Karpas-422 (cell line): ENCODE data around the gene FBXL17. TPM values are rescaled to one million over a fixed set of nuclear protein-coding genes. Genes with fewer than 3 reads are reported as not detected.

Experiments used
- DNase-seq: peaks from one replicate; pipeline ENCODE4 v3.0.0-alpha.2; 2015
- H2AFZ ChIP-seq: fragments of 200-600 bp; sonication (generic); 2 replicates; pipeline ENCODE4 v1.6.1; 2014; ENCODE audit warnings: antibody characterized with exemption, low read length, mixed read lengths
- H3K27ac ChIP-seq: fragments of 200-600 bp; sonication (generic); 2 replicates; pipeline ENCODE4 v1.5.1; 2014; ENCODE audit warnings: mild to moderate bottlenecking, low read length, moderate library complexity
- H3K27me3 ChIP-seq: fragments of 200-600 bp; sonication (generic); 2 replicates; pipeline ENCODE4 v1.6.1; 2014; ENCODE audit warnings: low read length, mixed read lengths
- H3K36me3 ChIP-seq: fragments of 200-600 bp; sonication (generic); 2 replicates; pipeline ENCODE4 v1.6.1; 2014; ENCODE audit warnings: low read length, mixed read lengths; ENCODE audit not compliant: insufficient read depth
- H3K4me1 ChIP-seq: fragments of 200-600 bp; sonication (generic); 2 replicates; pipeline ENCODE4 v1.6.1; 2014; ENCODE audit warnings: mild to moderate bottlenecking, low read length, mixed read lengths
- H3K4me2 ChIP-seq: fragments of 200-600 bp; sonication (generic); 2 replicates; pipeline ENCODE4 v1.6.1; 2014; ENCODE audit warnings: low read length, low read depth, mild to moderate bottlenecking; ENCODE audit not compliant: poor library complexity, severe bottlenecking
- H3K4me3 ChIP-seq: fragments of 200-600 bp; sonication (generic); 2 replicates; pipeline ENCODE4 v1.5.1; 2014; ENCODE audit warnings: mild to moderate bottlenecking, antibody characterized with exemption, low read length, mixed read lengths
- H3K79me2 ChIP-seq: fragments of 200-600 bp; sonication (generic); 2 replicates; pipeline ENCODE4 v1.6.1; 2014; ENCODE audit warnings: mild to moderate bottlenecking, low read length, mixed read lengths
- H3K9ac ChIP-seq: fragments of 200-600 bp; sonication (generic); 2 replicates; pipeline ENCODE4 v1.6.0; 2014; ENCODE audit warnings: low read length
- H3K9me2 ChIP-seq: fragments of 200-600 bp; sonication (generic), shearing (Covaris generic); replicated peaks from 2 replicates; pipeline ENCODE4 v1.6.0; 2014; ENCODE audit warnings: mild to moderate bottlenecking, low read length, moderate library complexity; ENCODE audit not compliant: insufficient read depth
- H3K9me3 ChIP-seq: fragments of 300-700, 200-600 bp; sonication (generic); 2 replicates; pipeline ENCODE4 v1.6.1; 2014; ENCODE audit warnings: low read length, mixed read lengths
- H4K20me1 ChIP-seq: fragments of 200-600 bp; sonication (generic); 2 replicates; pipeline ENCODE4 v1.6.1; 2014; ENCODE audit warnings: mild to moderate bottlenecking, antibody characterized with exemption, low read length, low read depth; ENCODE audit not compliant: insufficient read depth
- total RNA-seq: library from RNA; depleted of rRNA; stranded (reverse); fragments of >200 nt; shearing (Covaris generic); gene quantifications from 2 replicates; pipeline ENCODE4 v1.2.3, GENCODE V29; 2014; ENCODE audit warnings: low replicate concordance

FBXL17 gene
- total RNA-seq, 1 experiment from 2014 or later, result 26.9 TPM

GRCh38 chr5:108006791-108007190 lies 375.1 kb downstream of the FBXL17 start:
- Histone ChIP-seq H4K20me1 (no peaks in the 10 kb centered on the region), H3K4me3 (no peak overlapping the region), H3K9me2 (no peaks in the 10 kb centered on the region), H3K27me3 (no peaks in the 10 kb centered on the region), H3K27ac (no peak overlapping the region), H3K79me2 (no peaks in the 10 kb centered on the region), H3K36me3 (no peaks in the 10 kb centered on the region), H3K9me3 (no peaks in the 10 kb centered on the region), H2AFZ (no peak overlapping the region), H3K4me1 (no peaks in the 10 kb centered on the region), H3K4me2 (no peak overlapping the region), H3K9ac (no peak overlapping the region)
- no peak for DNase-seq

GRCh38 chr5:108003178-108003577 lies 378.7 kb downstream of the FBXL17 start:
- Histone ChIP-seq H3K4me2 (no peak overlapping the region), H4K20me1 (no peaks in the 10 kb centered on the region), H3K9ac (no peak overlapping the region), H3K9me2 (no peaks in the 10 kb centered on the region), H3K4me3 (no peak overlapping the region), H3K4me1 (no peaks in the 10 kb centered on the region), H3K9me3 (no peaks in the 10 kb centered on the region), H3K79me2 (no peaks in the 10 kb centered on the region), H3K27me3 (no peaks in the 10 kb centered on the region), H3K36me3 (no peaks in the 10 kb centered on the region), H3K27ac (no peak overlapping the region), H2AFZ (no peak overlapping the region)
- no peak for DNase-seq

- H3K4me2 ChIP-seq, result no peak overlapping the region
- H3K79me2 ChIP-seq, result no peaks in the 10 kb centered on the region
- no peak overlapping the region for H3K4me3 ChIP-seq
- DNase-seq, result no peak
- no peak overlapping the region for H3K9ac ChIP-seq
- no peaks in the 10 kb centered on the region for H3K36me3 ChIP-seq
- H3K9me3 ChIP-seq, result no peaks in the 10 kb centered on the region
- H3K27me3 ChIP-seq, result no peaks in the 10 kb centered on the region
- H3K4me1 ChIP-seq, result no peaks in the 10 kb centered on the region
- H4K20me1 ChIP-seq, result no peaks in the 10 kb centered on the region
- H3K27ac ChIP-seq, result no peak overlapping the region
- H2AFZ ChIP-seq, result no peak overlapping the region
- no peaks in the 10 kb centered on the region for H3K9me2 ChIP-seq
These were observed 380.7 kb downstream of the FBXL17 start for GRCh38 chr5:108001222-108001621.

DNA sequence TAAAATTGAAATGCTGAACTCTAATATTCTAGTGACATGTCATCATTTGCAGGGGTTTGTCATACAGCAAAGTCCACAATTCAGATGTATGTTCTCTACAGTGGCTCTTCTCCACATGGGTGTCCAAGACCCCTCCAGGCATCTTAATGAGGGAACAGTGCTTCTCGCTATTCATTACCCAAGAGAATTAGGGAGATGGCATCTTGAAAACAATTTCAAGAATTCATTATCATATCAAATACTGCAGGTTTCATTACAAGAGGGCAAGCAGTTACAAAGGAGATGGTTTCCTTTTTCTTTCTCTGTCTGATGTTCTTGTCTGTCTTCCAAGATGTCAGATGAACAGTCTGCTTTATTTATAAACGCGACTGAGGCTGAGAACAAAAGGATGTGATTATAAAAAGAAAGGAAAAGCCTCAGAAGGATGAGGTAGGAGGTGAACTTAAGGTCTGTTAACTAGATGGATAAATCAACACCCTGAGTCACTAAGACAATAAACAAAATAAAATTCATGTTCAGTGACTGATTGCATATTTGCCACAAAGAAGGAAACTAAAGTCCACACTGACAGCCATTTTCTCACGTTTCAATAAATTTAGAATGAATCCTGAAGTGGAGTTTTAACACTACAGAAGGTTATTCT lies 384.4 kb downstream of the FBXL17 start:
- Histone ChIP-seq H2AFZ (no peak overlapping the region), H3K79me2 (no peaks in the 10 kb centered on the region), H3K9ac (no peak overlapping the region), H3K9me2 (no peaks in the 10 kb centered on the region), H3K4me2 (no peak overlapping the region), H3K4me1 (no peaks in the 10 kb centered on the region), H3K27me3 (no peaks in the 10 kb centered on the region), H3K4me3 (no peak overlapping the region), H4K20me1 (no peaks in the 10 kb centered on the region), H3K36me3 (no peaks in the 10 kb centered on the region), H3K27ac (no peak overlapping the region), H3K9me3 (no peaks in the 10 kb centered on the region)
- DNase-seq, result no peak

GRCh38 chr5:107993341-107993740 lies 388.6 kb downstream of the FBXL17 start:
- Histone ChIP-seq H3K4me1 (no peaks in the 10 kb centered on the region), H3K9ac (no peak overlapping the region), H3K36me3 (no peaks in the 10 kb centered on the region), H2AFZ (no peak overlapping the region), H3K27ac (no peak overlapping the region), H3K4me3 (no peak overlapping the region), H3K79me2 (no peaks in the 10 kb centered on the region), H3K4me2 (no peak overlapping the region), H3K27me3 (no peaks in the 10 kb centered on the region), H3K9me3 (no peaks in the 10 kb centered on the region), H3K9me2 (no peaks in the 10 kb centered on the region), H4K20me1 (no peaks in the 10 kb centered on the region)
- DNase-seq, result no peak

DNA sequence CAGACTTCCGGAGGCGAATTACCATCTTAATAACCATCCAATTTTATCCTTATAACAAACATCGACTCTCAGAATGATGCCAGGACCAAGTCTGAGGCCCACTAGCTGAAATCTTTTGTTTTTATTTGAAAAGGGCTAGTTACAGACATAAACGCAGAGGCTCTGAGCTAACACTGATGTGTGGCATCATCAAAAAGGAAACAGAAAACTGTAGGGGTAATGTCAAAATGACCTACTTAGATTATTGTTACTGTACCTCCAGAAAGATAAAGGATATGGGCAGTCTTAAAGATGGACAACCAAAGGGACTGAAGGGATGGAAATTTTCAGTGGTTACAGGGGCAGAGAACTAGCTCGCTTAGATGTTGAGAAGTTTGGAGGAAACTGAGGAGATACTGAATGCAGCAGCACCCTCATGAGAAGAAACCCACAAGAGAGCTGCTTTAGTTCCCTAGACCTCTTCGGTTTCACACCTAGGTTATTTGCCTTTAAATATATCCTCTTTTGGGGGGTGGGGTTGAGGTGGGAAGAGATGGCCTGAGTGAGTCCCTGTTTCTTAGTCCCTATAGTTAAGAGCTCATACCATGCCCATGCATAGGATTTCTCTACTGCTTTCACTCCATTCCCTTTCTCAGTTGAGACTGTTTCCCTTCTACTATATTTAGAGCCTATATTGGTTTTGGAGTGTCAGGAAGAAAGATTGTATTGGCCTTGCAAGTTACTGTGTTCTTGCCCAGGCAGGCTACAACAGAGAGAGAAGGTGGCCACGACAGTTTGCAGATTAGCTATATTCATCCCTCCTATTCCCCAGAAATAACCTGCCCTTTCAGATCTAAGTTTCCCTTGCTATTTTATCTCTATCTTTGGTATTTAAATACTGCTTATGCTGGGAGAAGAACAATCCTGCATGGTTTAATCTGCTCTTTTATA lies 390.8 kb downstream of the FBXL17 start:
- no peaks in the 10 kb centered on the region for H3K79me2 ChIP-seq
- H2AFZ ChIP-seq, result no peak overlapping the region
- no peak overlapping the region for H3K27ac ChIP-seq
- no peak overlapping the region for H3K4me2 ChIP-seq
- H3K27me3 ChIP-seq, result no peaks in the 10 kb centered on the region
- no peaks in the 10 kb centered on the region for H3K36me3 ChIP-seq
- DNase-seq, result no peak
- H4K20me1 ChIP-seq, result no peaks in the 10 kb centered on the region
- no peaks in the 10 kb centered on the region for H3K9me3 ChIP-seq
- no peaks in the 10 kb centered on the region for H3K9me2 ChIP-seq
- H3K9ac ChIP-seq, result no peak overlapping the region
- no peaks in the 10 kb centered on the region for H3K4me1 ChIP-seq
- H3K4me3 ChIP-seq, result no peak overlapping the region

GRCh38 chr5:107985144-107985543 lies 396.8 kb downstream of the FBXL17 start:
- Histone ChIP-seq H4K20me1 (no peaks in the 10 kb centered on the region), H3K9ac (no peak overlapping the region), H2AFZ (no peak overlapping the region), H3K4me3 (no peak overlapping the region), H3K4me1 (no peaks in the 10 kb centered on the region), H3K27ac (no peak overlapping the region), H3K9me2 (no peaks in the 10 kb centered on the region), H3K4me2 (no peak overlapping the region), H3K36me3 (no peaks in the 10 kb centered on the region), H3K27me3 (no peaks in the 10 kb centered on the region), H3K79me2 (no peaks in the 10 kb centered on the region), H3K9me3 (no peaks in the 10 kb centered on the region)
- no peak for DNase-seq

DNA sequence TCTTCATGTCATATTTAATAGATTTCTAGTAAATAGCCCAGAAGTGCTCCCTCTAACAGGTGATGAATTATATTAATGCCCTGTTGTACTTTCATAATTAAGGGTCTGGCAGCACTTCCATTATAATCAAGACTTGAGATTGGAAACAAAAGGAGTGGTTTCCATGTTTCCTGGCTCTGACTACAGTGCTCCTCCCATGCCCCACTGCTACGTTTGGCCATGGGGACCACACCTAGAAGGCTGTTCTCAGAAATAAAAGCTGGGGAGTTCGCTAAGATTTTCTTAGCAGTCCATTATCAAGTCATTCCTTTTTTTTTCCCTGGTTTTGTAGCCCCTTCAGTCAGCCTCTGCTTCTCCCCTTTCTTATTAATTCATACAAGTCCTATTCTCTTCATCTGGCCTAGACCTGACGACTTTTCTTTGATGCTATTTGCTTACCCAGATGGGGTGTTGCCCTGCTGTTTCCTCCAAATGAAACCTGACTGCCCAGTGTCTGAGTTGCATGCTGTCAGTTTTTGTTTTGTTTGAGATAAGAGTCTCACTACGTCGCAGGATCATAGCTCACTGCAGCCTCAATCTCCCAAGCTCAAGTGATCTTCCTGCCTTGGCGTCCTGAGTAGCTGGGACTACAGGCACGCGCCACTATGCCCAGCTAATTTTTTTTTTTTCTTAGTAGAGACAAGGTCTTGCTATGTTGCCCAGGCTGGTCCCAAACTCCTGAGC lies 399.0 kb downstream of the FBXL17 start:
- Histone ChIP-seq H3K4me2 (no peak overlapping the region), H4K20me1 (no peaks in the 10 kb centered on the region), H3K27ac (no peak overlapping the region), H2AFZ (no peak overlapping the region), H3K4me1 (no peaks in the 10 kb centered on the region), H3K9me2 (no peaks in the 10 kb centered on the region), H3K36me3 (no peaks in the 10 kb centered on the region), H3K4me3 (no peak overlapping the region), H3K9ac (no peak overlapping the region), H3K27me3 (no peaks in the 10 kb centered on the region), H3K79me2 (no peaks in the 10 kb centered on the region), H3K9me3 (no peaks in the 10 kb centered on the region)
- no peak for DNase-seq
